GM19351 (cell line): ENCODE data around the gene OCA2.
"Not testable (repeated sequence)": the region's sequence is repeated elsewhere in the genome, so short reads cannot be mapped to it uniquely, and the experiment has no call there.

ENCODE experiments used
- ATAC-seq: cut with Tn5 transposase; IDR thresholded peaks from one replicate; pipeline ENCODE4 v1.9.1; 2021; ENCODE audit warnings: mild to moderate bottlenecking, moderate library complexity; ENCODE audit not compliant: unreplicated experiment

OCA2 gene

GRCh38 chr15:27958911-27959578 lies 140.1 kb downstream of the OCA2 start:
- ATAC-seq = no peak

- ATAC-seq = no peak
These were observed 142.8 kb downstream of the OCA2 start for GRCh38 chr15:27956285-27956684.

- ATAC-seq = no peak
These were observed 144.0 kb downstream of the OCA2 start for GRCh38 chr15:27955087-27955486.

GRCh38 chr15:27952593-27952992 lies 146.5 kb downstream of the OCA2 start:
- not testable (repeated sequence) for ATAC-seq

- no peak for ATAC-seq
These were observed 147.8 kb downstream of the OCA2 start for GRCh38 chr15:27951191-27951890.

GRCh38 chr15:27949089-27949488 lies 150.0 kb downstream of the OCA2 start:
- ATAC-seq = no peak

- no peak for ATAC-seq
These were observed 159.9 kb downstream of the OCA2 start for GRCh38 chr15:27939246-27939645.

GRCh38 chr15:27937851-27938250 lies 161.3 kb downstream of the OCA2 start:
- ATAC-seq = no peak

- no peak for ATAC-seq
These were observed 163.0 kb downstream of the OCA2 start for GRCh38 chr15:27936164-27936563.

- no peak for ATAC-seq
These were observed 163.8 kb downstream of the OCA2 start for GRCh38 chr15:27935328-27935727.

GRCh38 chr15:27934782-27935181 lies 164.3 kb downstream of the OCA2 start:
- no peak for ATAC-seq

GRCh38 chr15:27933562-27933961 lies 165.6 kb downstream of the OCA2 start:
- ATAC-seq = no peak

- ATAC-seq = no peak
These were observed 166.5 kb downstream of the OCA2 start for GRCh38 chr15:27932600-27932999.

GRCh38 chr15:27928386-27928785 lies 170.7 kb downstream of the OCA2 start:
- no peak for ATAC-seq

GRCh38 chr15:27912283-27912682 lies 186.8 kb downstream of the OCA2 start:
- ATAC-seq = no peak

- ATAC-seq = no peak
These were observed 192.3 kb downstream of the OCA2 start for GRCh38 chr15:27906802-27907201.

GRCh38 chr15:27903405-27903804 lies 195.7 kb downstream of the OCA2 start:
- no peak for ATAC-seq

- no peak for ATAC-seq
These were observed 196.3 kb downstream of the OCA2 start for GRCh38 chr15:27902680-27903385.

- no peak for ATAC-seq
These were observed 199.4 kb downstream of the OCA2 start for GRCh38 chr15:27899583-27900285.

GRCh38 chr15:27897481-27897880 lies 201.6 kb downstream of the OCA2 start:
- no peak for ATAC-seq

- no peak for ATAC-seq
These were observed 204.5 kb downstream of the OCA2 start for GRCh38 chr15:27894645-27895044.
